ENCODE measurements around the gene ZNF396. TPM values are rescaled to one million over a fixed set of nuclear protein-coding genes. Genes with fewer than 3 reads are reported as not detected.

Gene ZNF396
- total and polyA plus RNA-seq, 2 experiments from 2014 or later, result 0.31 to 0.36 TPM

DNA sequence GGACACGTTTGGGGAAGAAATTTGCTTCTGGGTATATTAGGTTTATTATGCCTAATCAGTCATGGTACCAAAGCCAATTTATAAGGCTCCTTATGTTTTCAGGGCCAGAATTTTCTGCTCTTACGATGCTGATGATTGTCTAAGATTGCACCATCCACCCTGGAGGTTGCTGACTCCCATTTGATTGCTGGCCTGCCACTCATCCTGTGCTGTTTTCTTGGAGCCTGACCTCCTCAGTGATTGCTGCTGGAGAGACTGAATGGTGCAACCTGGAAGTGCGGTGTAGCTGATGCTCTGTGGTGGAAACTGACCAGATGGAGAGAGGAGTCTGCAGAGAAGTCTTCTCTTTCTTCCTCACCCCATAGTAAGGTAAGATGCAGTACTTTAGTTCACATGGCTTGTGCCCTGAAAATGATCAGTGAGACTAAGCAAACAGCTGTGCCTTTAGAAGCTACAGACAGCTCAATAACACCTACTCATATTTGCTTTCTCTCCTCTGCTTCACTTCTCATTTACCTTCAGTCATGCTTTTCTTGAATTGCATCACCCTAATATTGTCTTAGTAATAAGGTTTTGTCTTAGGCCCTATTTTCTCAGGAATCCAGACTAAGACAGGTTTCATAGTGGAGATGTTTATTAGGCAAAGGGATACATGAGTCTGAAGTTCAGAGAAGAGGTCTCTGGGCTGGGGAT, 50.3 kb downstream of the ZNF396 start:
- no peak overlapping the region for H3K4me3 ChIP-seq
- no peaks in the 10 kb centered on the region for H4K20me1 ChIP-seq (replicated peaks; ENCODE audit: insufficient read depth)
- H3K79me2 ChIP-seq (replicated peaks; ENCODE audit: insufficient read depth), result no peaks in the 10 kb centered on the region
- H3K9me2 ChIP-seq (ENCODE audit: insufficient read depth), result no peaks in the 10 kb centered on the region
- ATAC-seq, result no peak
- no peak overlapping the region for H3K27ac ChIP-seq (ENCODE audit: low read depth)
- DNase-seq (ENCODE audit: low spot score), result no peak
- H3K4me1 ChIP-seq (ENCODE audit: insufficient read depth), result peaks cover 8% of the 10 kb centered on the region
- peak overlapping the region; percentile 43; the same call in 1 of the 2 replicates for H2AFZ ChIP-seq
- H3K36me3 Mint-ChIP-seq (ENCODE audit: low read depth), result no peaks in the 10 kb centered on the region
- no peak overlapping the region for H3K4me2 ChIP-seq
- peaks cover 15% of the 10 kb centered on the region for H3K4me1 Mint-ChIP-seq
- H3K27me3 Mint-ChIP-seq (ENCODE audit: insufficient read depth, low read depth, poor library complexity), result no peaks in the 10 kb centered on the region
- no peak overlapping the region for H3K4me3 Mint-ChIP-seq
- TF ChIP-seq POLR2AphosphoS5 (IDR thresholded peaks at IDR 0.05; ENCODE audit: low read depth), result no peak
- TF ChIP-seq, protein P1, sequence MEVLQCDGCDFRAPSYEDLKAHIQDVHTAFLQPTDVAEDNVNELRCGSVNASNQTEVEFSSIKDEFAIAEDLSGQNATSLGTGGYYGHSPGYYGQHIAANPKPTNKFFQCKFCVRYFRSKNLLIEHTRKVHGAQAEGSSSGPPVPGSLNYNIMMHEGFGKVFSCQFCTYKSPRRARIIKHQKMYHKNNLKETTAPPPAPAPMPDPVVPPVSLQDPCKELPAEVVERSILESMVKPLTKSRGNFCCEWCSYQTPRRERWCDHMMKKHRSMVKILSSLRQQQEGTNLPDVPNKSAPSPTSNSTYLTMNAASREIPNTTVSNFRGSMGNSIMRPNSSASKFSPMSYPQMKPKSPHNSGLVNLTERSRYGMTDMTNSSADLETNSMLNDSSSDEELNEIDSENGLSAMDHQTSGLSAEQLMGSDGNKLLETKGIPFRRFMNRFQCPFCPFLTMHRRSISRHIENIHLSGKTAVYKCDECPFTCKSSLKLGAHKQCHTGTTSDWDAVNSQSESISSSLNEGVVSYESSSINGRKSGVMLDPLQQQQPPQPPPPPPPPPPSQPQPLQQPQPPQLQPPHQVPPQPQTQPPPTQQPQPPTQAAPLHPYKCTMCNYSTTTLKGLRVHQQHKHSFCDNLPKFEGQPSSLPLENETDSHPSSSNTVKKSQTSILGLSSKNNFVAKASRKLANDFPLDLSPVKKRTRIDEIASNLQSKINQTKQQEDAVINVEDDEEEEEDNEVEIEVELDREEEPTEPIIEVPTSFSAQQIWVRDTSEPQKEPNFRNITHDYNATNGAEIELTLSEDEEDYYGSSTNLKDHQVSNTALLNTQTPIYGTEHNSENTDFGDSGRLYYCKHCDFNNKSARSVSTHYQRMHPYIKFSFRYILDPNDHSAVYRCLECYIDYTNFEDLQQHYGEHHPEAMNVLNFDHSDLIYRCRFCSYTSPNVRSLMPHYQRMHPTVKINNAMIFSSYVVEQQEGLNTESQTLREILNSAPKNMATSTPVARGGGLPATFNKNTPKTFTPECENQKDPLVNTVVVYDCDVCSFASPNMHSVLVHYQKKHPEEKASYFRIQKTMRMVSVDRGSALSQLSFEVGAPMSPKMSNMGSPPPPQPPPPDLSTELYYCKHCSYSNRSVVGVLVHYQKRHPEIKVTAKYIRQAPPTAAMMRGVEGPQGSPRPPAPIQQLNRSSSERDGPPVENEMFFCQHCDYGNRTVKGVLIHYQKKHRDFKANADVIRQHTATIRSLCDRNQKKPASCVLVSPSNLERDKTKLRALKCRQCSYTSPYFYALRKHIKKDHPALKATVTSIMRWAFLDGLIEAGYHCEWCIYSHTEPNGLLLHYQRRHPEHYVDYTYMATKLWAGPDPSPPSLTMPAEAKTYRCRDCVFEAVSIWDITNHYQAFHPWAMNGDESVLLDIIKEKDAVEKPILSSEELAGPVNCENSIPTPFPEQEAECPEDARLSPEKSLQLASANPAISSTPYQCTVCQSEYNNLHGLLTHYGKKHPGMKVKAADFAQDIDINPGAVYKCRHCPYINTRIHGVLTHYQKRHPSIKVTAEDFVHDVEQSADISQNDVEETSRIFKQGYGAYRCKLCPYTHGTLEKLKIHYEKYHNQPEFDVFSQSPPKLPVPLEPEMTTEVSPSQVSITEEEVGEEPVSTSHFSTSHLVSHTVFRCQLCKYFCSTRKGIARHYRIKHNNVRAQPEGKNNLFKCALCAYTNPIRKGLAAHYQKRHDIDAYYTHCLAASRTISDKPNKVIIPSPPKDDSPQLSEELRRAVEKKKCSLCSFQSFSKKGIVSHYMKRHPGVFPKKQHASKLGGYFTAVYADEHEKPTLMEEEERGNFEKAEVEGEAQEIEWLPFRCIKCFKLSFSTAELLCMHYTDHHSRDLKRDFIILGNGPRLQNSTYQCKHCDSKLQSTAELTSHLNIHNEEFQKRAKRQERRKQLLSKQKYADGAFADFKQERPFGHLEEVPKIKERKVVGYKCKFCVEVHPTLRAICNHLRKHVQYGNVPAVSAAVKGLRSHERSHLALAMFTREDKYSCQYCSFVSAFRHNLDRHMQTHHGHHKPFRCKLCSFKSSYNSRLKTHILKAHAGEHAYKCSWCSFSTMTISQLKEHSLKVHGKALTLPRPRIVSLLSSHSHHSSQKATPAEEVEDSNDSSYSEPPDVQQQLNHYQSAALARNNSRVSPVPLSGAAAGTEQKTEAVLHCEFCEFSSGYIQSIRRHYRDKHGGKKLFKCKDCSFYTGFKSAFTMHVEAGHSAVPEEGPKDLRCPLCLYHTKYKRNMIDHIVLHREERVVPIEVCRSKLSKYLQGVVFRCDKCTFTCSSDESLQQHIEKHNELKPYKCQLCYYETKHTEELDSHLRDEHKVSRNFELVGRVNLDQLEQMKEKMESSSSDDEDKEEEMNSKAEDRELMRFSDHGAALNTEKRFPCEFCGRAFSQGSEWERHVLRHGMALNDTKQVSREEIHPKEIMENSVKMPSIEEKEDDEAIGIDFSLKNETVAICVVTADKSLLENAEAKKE (CRISPR knock-in tag; IDR thresholded peaks at IDR 0.05), result 0 out of 2 replicates have a peak, but pooled peaks have one; percentile 15
- no peaks in the 10 kb centered on the region for H3K36me3 ChIP-seq (ENCODE audit: insufficient read depth)
- H3F3A ChIP-seq (replicated peaks; ENCODE audit: low read depth), result no peaks in the 10 kb centered on the region
- no peaks in the 10 kb centered on the region for H3K9me3 Mint-ChIP-seq
- H3K27me3 ChIP-seq (ENCODE audit: insufficient read depth), result no peaks in the 10 kb centered on the region
- no peak overlapping the region for H3K27ac Mint-ChIP-seq

DNA sequence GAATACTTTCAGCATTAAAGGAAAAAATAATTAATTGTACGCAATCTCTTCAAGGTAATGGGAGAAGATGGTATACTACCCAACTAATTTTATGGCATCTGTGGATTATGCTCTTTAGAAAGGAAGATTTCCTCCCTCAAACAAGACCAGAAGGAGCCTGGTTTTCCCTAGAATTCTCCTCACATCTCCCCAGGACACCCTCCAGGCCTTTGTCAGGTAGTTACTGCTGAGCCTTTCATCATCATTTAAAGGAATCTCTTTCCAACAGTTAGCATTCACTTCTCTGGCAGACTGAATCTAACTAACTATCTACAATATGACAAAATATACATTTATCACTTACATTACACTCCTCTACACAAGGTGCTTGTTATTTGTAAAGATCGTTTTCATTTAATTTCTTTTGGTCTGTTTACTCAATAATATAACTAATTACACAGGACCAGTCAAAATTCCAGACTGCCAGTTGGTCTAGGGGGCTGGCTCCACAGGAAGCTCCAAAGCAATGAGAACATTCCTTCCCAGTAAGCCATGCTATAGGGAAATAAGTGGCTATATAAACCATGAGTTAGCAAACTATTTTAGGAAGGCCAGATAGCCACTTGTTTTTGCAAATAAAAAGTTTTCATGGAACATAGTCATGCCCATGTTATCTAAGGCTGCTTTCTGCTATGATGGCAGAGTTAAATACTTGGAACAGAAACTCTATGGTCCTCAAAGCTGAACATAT, 52.0 kb downstream of the ZNF396 start:
- peak overlapping the region; percentile 12; the same call in 1 of the 2 replicates for H3K27ac Mint-ChIP-seq
- Histone ChIP-seq H3K9me2 (ENCODE audit: insufficient read depth) (no peaks in the 10 kb centered on the region), H3K4me1 (ENCODE audit: insufficient read depth) (peaks cover 8% of the 10 kb centered on the region), H3K79me2 (replicated peaks; ENCODE audit: insufficient read depth) (no peaks in the 10 kb centered on the region), H2AFZ (no peak overlapping the region), H3K36me3 (ENCODE audit: insufficient read depth) (no peaks in the 10 kb centered on the region), H3K27me3 (ENCODE audit: insufficient read depth) (no peaks in the 10 kb centered on the region), H3K27ac (ENCODE audit: low read depth) (no peak overlapping the region; the same call in 1 of the 2 replicates), H3F3A (replicated peaks; ENCODE audit: low read depth) (no peaks in the 10 kb centered on the region), H4K20me1 (replicated peaks; ENCODE audit: insufficient read depth) (no peaks in the 10 kb centered on the region), H3K4me3 (no peak overlapping the region), H3K4me2 (peak overlapping the region; percentile 10; the same call in 1 of the 2 replicates)
- peaks cover 15% of the 10 kb centered on the region for H3K4me1 Mint-ChIP-seq
- no peak for TF ChIP-seq JUNB (IDR thresholded peaks at IDR 0.05; ENCODE audit: unreplicated experiment)
- TF ChIP-seq, protein P1 (CRISPR knock-in tag; IDR thresholded peaks at IDR 0.05), result 0 out of 2 replicates have a peak, but pooled peaks have one; percentile 32
- no peak overlapping the region for H3K4me3 Mint-ChIP-seq
- no peaks in the 10 kb centered on the region for H3K27me3 Mint-ChIP-seq (ENCODE audit: insufficient read depth, low read depth, poor library complexity)
- H3K36me3 Mint-ChIP-seq (ENCODE audit: low read depth), result no peaks in the 10 kb centered on the region
- no peaks in the 10 kb centered on the region for H3K9me3 Mint-ChIP-seq
- DNase-seq (ENCODE audit: low spot score), result peak; percentile 74
- peak; percentile 95 for ATAC-seq

Measured in GM23338 (cell line).